Activated CD4-positive, alpha-beta T cell treated with anti-CD3 and anti-CD28 coated beads, Interleukin-2, Interleukin-4, amounts not matched to agents 100 ng/mL and 50 ng/mL, durations not matched to agents 16 hours and 8 hours (primary cell): ENCODE measurements around the gene PPP2R3B.

Source experiments
- DNase-seq: peaks from one replicate; pipeline ENCODE4 v3.0.0-alpha.2; 2020; ENCODE audit warnings: low spot score

The PPP2R3B gene

DNA sequence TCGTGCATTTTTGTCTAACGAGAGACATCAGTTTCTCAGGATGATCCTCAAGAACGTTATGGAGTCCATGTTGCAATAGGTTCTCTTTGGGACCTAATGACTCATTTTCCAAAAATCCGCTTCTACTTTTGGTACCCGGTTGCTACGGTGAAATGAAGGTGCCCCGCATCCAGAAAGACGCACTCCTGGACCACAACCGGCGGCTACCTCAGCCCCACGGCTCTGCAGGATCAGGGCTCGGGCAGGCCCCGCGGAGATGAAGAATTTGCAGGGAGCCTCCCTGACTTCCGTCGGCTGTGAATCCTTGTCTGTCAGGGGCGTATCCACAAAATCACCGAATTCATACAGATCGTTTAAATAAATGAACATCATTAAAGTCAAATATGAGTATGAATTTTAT is 83.7 kb downstream of the PPP2R3B start:
- no peak for DNase-seq

DNA sequence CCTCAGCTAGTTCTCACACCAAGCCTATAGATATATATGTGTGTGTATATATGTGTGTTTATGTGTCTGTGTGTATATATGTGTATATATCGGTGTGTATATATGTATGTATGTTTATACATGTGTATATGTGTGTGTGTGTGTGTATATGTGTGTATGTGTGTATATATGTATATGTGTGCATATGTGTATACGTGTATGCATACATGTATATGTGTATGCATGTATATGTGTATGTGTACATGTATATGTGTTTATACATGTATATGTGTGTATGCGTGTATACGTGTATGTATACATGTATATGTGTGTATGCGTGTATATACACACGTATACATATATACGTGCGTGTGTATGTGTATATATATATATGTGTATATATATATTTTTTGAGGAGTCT is 86.4 kb downstream of the PPP2R3B start:
- DNase-seq: no peak

DNA sequence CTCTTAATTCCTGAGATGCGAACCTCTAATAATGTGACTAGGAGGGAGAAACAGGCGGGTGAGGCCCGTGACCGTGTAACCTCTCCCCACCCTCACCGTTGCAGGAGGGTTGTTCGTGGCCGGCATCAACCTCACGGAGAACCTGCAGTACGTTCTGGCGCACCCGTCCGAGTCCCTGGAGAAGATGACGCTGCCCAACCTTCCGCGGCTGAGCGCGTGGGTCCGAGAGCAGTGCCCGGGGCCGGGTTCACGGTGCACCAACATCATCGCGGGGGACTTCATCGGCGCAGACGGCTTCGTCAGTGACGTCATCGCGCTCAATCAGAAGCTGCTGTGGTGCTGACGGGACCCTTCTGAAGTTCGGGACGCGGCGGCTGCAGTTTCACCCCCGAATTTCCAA is 87.7 kb downstream of the PPP2R3B start:
- no peak for DNase-seq

DNA sequence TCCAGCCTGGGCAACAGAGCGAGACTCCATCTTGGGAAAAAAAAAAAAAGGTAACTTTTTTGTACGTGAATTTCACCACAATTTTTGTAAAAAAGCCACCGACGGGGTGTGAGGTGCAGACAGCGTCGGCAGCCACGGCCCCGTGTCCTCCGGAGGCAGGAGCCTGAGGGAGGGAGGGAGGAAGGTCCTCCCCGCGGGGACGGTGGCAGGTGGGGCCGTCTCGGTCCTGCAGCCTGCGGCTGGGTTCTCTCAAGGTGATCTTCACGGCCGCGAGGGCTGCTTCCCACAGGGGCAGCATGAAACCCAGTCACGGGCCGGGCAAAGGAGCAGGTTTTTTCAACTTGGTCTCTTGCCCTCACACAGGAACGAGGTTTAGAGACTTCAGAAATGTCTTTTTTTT is 91.6 kb downstream of the PPP2R3B start:
- no peak for DNase-seq

GRCh38 chrX:292900-293897 is 93.5 kb downstream of the PPP2R3B start:
- no peak for DNase-seq

DNA sequence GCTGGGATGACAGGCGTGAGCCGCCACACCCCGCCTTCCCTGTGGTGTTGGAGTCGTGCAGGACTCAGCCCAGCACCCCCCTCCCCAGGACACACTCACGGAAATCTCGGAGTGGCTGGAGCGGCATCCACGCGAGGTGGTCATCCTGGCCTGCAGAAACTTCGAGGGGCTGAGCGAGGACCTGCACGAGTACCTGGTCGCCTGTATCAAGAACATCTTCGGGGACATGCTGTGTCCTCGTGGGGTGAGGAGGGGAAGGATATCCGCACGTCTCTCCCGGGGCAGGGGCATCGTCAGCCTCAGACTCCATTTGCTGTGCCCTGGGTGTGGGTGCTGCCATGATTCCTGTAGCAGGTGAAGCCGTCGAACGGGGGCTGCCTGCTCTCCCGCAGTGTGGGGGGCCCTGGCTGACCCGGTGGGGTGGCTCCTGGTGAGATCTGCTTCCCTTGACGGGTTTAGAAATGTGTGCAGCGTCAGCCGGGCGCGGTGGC is 95.3 kb downstream of the PPP2R3B start:
- DNase-seq: no peak

GRCh38 chrX:290476-291166 is 96.1 kb downstream of the PPP2R3B start:
- DNase-seq: no peak

DNA sequence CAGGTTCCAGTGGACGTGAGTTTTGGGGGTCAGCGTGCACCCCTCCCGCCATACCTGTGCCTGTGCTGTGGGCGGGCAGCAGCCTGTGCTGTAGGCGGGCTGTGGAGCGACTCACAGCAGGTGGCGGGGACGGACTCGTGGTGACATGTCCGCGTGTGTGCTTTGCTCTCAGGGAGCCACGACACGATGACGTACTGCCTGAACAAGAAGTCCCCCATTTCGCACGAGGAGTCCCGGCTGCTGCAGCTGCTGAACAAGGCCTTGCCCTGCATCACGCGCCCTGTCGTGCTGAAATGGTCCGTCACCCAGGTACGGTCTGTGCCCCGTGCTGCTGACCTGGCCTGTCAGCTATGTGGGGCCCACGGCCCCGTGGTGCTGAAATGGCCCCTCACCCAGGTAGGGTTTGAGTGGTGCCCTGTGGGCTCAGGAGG is 98.1 kb downstream of the PPP2R3B start:
- DNase-seq: no peak

GRCh38 chrX:287670-288069 is 99.0 kb downstream of the PPP2R3B start:
- no peak for DNase-seq

DNA sequence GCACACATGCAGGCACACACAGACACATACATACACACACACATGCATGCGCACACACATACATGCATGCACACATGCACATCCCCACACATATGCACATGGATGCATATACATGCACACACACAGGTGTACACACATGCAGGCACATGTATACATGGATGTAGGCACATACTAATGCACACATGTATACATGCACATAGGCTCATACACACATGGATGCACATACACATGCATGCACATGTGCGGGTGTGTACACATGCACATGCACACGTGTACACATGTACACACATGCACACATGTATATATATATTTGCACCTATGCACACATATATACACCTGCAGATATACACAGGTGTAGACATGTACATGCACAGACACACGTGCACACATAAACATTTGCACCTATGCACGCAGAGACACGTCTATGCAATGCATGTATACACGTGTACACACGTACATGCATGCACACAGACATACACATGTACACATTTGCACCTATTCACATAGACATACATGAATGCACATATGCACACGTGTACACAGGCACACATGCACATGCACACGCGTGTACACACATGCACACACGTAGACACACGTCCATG is 101.5 kb downstream of the PPP2R3B start:
- DNase-seq: no peak
